ENCODE measurements around the gene TGIF2. TPM values are rescaled to one million over a fixed set of nuclear protein-coding genes. Genes with fewer than 3 reads are reported as not detected.

The TGIF2 gene
- total and polyA plus RNA-seq, 11 donors = 2.1 to 14.9 (median 7.9) TPM

DNA sequence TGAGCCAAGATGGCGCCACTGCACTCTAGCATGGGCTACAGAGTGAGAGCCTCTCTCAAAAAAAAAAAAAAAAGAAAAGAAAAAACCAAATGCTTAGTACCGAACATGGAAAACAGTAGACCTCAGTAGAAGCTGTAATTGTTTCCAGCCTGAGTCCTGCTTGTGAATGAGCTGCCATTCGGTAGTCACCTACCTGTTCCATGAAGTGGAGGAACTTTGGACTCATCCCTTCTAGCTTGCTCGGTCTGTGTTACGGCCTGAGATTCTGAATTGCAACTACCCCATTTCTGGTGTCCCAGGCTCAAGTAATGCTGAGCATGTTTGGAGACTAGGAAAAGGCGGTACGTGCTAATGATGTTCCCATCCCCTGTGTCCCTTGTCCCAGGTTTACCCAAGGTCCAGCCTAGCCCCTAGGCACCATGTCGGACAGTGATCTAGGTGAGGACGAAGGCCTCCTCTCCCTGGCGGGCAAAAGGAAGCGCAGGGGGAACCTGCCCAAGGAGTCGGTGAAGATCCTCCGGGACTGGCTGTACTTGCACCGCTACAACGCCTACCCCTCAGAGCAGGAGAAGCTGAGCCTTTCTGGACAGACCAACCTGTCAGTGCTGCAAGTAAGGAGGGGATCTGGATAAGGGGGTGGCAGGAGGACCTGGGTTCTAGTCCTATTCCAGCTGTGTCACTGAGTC lies 5.1 kb downstream of the TGIF2 start:
- 95 to 97% (median 96%) methylated on average over 15 of the region's 15 CpGs for WGBS, 4 donors
- no peaks in the 10 kb centered on the region for H3K27me3 ChIP-seq
- no peak for DNase-seq
- TF ChIP-seq, protein P1, sequence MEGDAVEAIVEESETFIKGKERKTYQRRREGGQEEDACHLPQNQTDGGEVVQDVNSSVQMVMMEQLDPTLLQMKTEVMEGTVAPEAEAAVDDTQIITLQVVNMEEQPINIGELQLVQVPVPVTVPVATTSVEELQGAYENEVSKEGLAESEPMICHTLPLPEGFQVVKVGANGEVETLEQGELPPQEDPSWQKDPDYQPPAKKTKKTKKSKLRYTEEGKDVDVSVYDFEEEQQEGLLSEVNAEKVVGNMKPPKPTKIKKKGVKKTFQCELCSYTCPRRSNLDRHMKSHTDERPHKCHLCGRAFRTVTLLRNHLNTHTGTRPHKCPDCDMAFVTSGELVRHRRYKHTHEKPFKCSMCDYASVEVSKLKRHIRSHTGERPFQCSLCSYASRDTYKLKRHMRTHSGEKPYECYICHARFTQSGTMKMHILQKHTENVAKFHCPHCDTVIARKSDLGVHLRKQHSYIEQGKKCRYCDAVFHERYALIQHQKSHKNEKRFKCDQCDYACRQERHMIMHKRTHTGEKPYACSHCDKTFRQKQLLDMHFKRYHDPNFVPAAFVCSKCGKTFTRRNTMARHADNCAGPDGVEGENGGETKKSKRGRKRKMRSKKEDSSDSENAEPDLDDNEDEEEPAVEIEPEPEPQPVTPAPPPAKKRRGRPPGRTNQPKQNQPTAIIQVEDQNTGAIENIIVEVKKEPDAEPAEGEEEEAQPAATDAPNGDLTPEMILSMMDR (IDR thresholded peaks at IDR 0.05) = no peak
- TF ChIP-seq POLR2A (IDR thresholded peaks at IDR 0.05) = no peak
- no peak overlapping the region for H3K4me3 ChIP-seq
- peaks cover 0 to 26% (median 18%) of the 10 kb centered on the region in 12 donors for H3K4me1 ChIP-seq
- intact Hi-C loops (cut with DNase I) = no loop called here
- no peaks in the 10 kb centered on the region for H3K9me3 ChIP-seq
- no peak for ATAC-seq
- H3K27ac ChIP-seq = no peak overlapping the region
- peaks cover 0 to 51% (median 42%) of the 10 kb centered on the region in 9 donors for H3K36me3 ChIP-seq

DNA sequence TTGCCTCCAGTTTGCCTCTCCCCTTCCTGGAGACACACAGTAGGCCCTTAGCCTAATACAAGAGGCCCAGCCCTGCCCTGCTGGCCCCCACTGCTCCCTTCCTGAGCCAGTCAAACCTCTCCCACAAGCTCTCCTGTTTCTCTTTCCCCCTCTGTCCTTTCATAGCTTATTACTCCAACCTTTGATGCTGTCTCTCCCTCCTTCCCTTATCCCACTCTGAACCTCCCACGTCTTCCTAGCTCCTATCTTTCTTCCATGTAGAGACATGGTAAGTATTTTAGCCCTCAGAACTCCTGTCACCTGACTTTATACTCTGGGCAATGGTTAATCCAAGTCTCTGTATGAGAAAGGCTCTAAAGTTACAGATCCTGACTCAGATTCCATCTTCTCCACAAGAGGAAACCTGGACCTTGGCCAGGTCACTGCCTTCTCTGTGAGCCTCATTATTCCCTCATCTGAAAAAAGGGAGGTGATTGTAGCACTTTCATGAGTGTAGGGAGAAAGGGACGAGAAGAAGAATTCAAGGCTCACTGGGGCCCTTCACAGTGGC lies 6.7 kb downstream of the TGIF2 start:
- no peak for TF ChIP-seq POLR2A (IDR thresholded peaks at IDR 0.05)
- TF ChIP-seq, protein P1 (IDR thresholded peaks at IDR 0.05) = no peak
- peaks cover 0 to 53% (median 42%) of the 10 kb centered on the region in 9 donors for H3K36me3 ChIP-seq
- peaks cover 0 to 19% (median 12%) of the 10 kb centered on the region in 12 donors for H3K4me1 ChIP-seq
- no peak overlapping the region for H3K4me3 ChIP-seq
- ATAC-seq (no peak), DNase-seq (no peak)
- intact Hi-C loops (cut with DNase I) = loop anchor here in 1 of 10 donors (10.0 kb wide), 1 partner anchor 365 kb away; no protein-coding TSS in a partner anchor
- no peaks in the 10 kb centered on the region for H3K27me3 ChIP-seq
- WGBS, 4 donors = 78 to 91% (median 84%) methylated on average over 2 of the region's 2 CpGs
- no peak overlapping the region for H3K27ac ChIP-seq
- H3K9me3 ChIP-seq = no peaks in the 10 kb centered on the region

DNA sequence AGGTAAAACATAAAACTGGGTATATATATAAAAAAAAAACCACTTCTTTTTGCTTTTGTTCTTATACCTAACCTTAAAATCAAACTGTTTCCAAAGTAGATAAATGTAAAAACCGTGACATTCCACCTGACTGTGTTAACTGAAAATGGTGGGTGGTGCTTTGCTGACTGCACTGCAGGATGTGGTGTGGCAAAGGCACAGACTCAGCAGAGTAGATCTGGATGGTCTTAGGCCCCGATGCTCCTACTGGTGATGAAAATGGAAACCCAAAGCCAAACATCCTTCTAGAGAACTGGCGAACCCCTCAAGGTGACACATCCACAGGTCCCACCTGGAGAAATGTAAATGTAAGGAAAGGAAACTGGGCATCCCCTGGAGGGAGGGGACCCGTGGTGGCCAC lies 8.9 kb downstream of the TGIF2 start:
- DNase-seq (no peak), ATAC-seq (no peak)
- TF ChIP-seq POLR2A (IDR thresholded peaks at IDR 0.05) = no peak
- TF ChIP-seq, protein P1 (IDR thresholded peaks at IDR 0.05) = no peak
- peaks cover 0 to 55% (median 46%) of the 10 kb centered on the region in 9 donors for H3K36me3 ChIP-seq
- no peaks in the 10 kb centered on the region for H3K9me3 ChIP-seq
- H3K27me3 ChIP-seq = no peaks in the 10 kb centered on the region
- H3K4me3 ChIP-seq = no peak overlapping the region
- H3K27ac ChIP-seq = no peak overlapping the region
- intact Hi-C loops (cut with DNase I) = loop anchor here in 1 of 10 donors (10.0 kb wide), 1 partner anchor 368 kb away; no protein-coding TSS in a partner anchor
- 86 to 91% (median 88%) methylated on average over 4 of the region's 4 CpGs for WGBS, 4 donors
- H3K4me1 ChIP-seq = no peaks in the 10 kb centered on the region

DNA sequence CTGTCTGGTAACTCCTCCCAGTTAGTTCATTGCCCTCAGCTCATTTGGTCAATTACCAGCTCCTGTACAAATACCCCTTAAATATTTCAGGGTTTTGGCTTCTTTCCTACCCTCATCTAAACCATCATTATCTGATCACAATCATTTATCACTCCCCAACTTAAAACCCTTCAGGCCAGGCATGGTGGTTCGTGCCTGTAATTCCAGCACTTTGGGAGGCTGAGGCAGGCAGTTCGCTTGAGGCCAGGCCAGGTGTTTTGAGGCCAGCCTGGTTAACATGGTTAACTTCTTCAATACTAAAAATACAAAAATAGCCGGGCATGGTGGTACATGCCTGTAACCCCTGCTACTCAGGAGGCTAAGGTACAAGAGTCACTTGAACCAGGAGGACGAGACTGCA lies 9.4 kb downstream of the TGIF2 start:
- Histone ChIP-seq H3K36me3 (peaks cover 0 to 56% (median 46%) of the 10 kb centered on the region in 9 donors), H3K4me1 (no peaks in the 10 kb centered on the region), H3K4me3 (no peak overlapping the region), H3K27me3 (no peaks in the 10 kb centered on the region), H3K27ac (no peak overlapping the region), H3K9me3 (no peaks in the 10 kb centered on the region)
- intact Hi-C loops (cut with DNase I) = loop anchor here in 1 of 10 donors (10.0 kb wide), 1 partner anchor 368 kb away; no protein-coding TSS in a partner anchor
- DNase-seq = no peak
- TF ChIP-seq, protein P1 (IDR thresholded peaks at IDR 0.05) = no peak
- no peak for TF ChIP-seq POLR2A (IDR thresholded peaks at IDR 0.05)
- 91 to 95% (median 93%) methylated on average over 4 of the region's 4 CpGs for WGBS, 4 donors
- ATAC-seq = no peak

All from heart left ventricle (tissue), 16 donors.